Skin epidermis (tissue), 12 donors: ENCODE measurements around the gene WDR81.

Source experiments
- H3K27ac ChIP-seq, 21 experiments: fragments of 200-600 bp; sonication (generic) in 11 of 21; one replicate each; pipeline ENCODE4 v1.5.0; 2020; ENCODE audit warnings: mild to moderate bottlenecking in 3 of 21, inconsistent platforms in 2 of 21, moderate library complexity in 2 of 21
- H3K4me3 ChIP-seq, 7 experiments: fragments of 200-600 bp; sonication (generic) in 2 of 7; one replicate each; pipeline ENCODE4 v1.5.0; 2020; ENCODE audit warnings: inconsistent platforms in 2 of 7, mild to moderate bottlenecking in 2 of 7, moderate library complexity in 1 of 7

The WDR81 gene

GRCh38 chr17:1767358-1767757 lies 42.9 kb downstream of the WDR81 start:
- H3K4me3 ChIP-seq, result no peak overlapping the region
- peak overlapping the region in 9 of 21 experiments; percentile 14 to 91 (median 54) for H3K27ac ChIP-seq

DNA sequence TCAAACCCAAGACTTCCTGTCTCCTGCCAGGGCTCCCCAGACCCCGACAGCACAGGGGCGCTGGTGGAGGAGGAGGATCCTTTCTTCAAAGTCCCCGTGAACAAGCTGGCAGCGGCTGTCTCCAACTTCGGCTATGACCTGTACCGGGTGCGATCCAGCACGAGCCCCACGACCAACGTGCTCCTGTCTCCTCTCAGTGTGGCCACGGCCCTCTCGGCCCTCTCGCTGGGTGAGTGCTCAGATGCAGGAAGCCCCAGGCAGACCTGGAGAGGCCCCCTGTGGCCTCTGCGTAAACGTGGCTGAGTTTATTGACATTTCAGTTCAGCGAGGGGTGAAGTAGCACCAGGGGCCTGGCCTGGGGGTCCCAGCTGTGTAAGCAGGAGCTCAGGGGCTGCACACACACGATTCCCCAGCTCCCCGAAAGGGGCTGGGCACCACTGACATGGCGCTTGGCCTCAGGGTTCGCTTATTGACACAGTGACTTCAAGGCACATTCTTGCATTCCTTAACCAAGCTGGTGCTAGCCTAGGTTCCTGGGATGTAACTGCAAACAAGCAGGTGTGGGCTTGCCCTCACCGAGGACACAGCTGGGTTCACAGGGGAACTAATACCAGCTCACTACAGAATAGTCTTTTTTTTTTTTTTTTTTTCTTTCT lies 45.4 kb downstream of the WDR81 start:
- H3K27ac ChIP-seq, result peak overlapping the region in 18 of 21 experiments; percentile 13 to 82 (median 68)
- H3K4me3 ChIP-seq, result no peak overlapping the region

DNA sequence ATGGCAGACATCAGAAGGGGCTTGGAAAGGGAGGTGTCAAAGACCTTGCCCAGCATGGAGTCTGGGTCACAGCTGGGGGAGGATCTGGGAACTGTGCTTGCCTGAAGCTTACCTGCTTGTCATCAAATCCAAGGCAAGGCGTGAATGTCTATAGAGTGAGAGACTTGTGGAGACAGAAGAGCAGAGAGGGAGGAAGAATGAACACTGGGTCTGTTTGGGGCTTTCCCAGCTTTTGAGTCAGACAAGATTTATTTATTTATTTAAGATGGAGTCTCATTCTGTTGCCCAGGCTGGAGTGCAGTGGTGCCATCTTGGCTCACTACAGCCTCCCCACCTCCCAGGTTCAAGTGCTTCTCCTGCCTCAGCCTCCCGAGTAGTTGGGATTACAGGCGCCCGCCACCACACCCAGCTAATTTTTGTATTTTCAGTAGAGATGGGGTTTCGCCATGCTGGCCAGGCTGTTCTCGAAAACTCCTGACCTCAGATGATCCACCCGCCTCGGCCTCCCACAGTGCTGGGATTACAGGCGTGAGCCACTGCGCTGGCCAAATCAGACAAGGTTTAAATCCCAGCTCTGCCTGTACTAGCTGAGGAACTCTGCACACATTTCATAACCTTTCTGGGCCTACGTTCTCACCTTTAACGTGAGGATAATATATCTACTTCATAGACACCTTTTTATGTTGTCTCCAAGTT lies 48.6 kb downstream of the WDR81 start:
- Histone ChIP-seq H3K27ac (peak overlapping the region in 18 of 21 experiments; percentile 14 to 73 (median 52)), H3K4me3 (peak overlapping the region in 2 of 7 experiments; percentile 17)

DNA sequence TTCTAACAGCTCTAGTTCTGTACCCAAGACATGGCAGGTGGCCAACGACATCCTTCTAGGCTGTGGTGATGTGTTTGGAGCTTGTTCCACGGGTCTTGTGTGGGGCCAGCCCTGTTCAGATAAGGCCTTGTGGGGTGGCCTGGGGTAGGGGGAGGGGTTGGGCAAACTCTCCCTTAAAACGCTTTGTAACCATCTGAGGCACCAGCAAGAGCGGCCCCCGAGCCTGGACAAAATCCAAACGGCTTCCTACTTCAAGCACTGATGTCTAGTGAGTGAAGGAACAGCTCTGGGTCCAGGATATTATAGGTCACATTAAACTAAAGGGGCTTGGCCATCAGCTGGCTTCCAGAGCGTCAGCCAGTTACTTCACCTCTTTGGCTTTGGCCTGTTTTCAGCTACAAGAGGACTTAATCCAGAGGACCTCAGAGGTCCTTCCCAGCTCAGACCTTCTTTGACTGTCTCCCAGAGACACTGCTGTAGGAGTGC lies 49.2 kb downstream of the WDR81 start:
- no peak overlapping the region for H3K4me3 ChIP-seq
- peak overlapping the region in 16 of 21 experiments; percentile 5 to 73 (median 48) for H3K27ac ChIP-seq

GRCh38 chr17:1774390-1775176 lies 50.1 kb downstream of the WDR81 start:
- Histone ChIP-seq H3K4me3 (no peak overlapping the region), H3K27ac (peak overlapping the region in 8 of 21 experiments; percentile 3 to 73 (median 55))

DNA sequence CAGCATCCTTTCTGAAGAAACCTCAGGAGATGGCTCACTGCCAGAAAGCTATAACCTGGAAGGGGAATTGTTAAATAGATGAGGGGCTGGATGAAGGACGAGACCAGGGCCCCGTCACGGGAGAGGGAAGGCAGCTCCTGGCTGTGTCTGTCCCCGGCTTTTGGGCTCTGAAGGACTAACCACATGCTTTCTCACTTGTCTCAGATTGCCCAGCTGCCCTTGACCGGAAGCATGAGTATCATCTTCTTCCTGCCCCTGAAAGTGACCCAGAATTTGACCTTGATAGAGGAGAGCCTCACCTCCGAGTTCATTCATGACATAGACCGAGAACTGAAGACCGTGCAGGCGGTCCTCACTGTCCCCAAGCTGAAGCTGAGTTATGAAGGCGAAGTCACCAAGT lies 51.8 kb downstream of the WDR81 start:
- Histone ChIP-seq H3K4me3 (no peak overlapping the region), H3K27ac (peak overlapping the region in 2 of 21 experiments; percentile 13 to 28)

DNA sequence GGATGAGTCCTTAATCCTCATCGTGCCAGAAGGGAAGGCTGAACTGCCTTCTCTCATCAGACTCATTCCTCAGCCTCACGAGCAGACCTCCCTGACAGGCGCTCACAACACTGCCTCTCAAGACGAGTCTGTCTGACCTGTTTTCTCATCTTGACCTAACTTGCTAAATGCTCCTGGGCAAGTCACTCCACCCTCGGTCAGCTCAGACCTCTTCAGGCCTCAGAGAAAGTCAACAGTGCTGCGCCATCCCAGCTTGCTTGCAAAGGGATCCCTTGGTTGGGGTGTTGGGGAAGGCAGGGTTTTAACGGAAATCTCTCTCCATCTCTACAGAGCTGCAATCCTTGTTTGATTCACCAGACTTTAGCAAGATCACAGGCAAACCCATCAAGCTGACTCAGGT lies 52.4 kb downstream of the WDR81 start:
- Histone ChIP-seq H3K27ac (peak overlapping the region in 2 of 21 experiments; percentile 13 to 28), H3K4me3 (no peak overlapping the region)

- no peak overlapping the region for H3K4me3 ChIP-seq
Measured at GRCh38 chr17:1779571-1780131, 55.1 kb downstream of the WDR81 start.

DNA sequence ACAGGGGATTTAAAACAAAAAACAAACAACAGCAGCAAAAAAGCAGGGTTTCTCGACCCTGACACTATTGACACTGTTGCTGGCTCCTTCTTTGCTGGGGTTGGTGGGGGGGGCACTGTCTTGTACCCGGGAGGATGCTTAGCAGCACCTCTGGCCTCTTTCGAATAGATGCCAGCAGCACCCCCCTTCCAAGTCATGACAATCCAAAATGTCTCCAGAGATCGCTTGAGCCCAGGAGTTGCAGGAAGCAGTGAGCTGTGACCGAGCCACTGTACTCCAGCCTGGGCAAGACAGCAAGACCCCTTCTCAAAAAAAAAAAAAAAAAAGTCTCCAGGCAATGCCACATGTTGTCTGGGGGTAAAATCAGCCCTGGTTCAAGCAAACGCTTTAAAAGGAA lies 57.7 kb downstream of the WDR81 start:
- peak overlapping the region in 20 of 21 experiments; percentile 9 to 98 (median 88) for H3K27ac ChIP-seq
- no peak overlapping the region for H3K4me3 ChIP-seq

More at GRCh38 chr17:1779571-1780131, 55.1 kb downstream of the WDR81 start:
- H3K27ac ChIP-seq, result peak overlapping the region in 17 of 21 experiments; percentile 33 to 98 (median 74)

DNA sequence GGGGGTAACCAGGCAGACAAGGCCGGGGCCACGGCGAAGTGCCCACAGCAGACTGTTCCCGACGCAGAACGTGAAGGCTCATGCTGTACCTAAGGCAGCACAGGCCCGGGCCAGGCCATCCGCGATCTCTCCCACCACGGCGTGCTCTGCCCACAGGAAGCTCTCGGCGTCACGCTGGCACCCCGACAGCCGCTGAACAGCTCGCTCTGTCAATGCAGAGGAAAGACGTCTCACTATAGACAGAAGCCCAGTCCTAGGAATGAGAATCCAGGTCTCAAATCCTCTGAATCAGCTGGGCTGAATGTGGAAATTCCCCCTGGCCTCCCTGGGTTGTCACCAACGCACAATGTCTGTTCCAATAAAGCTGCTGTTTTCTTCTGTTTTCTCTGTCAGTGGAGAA lies 58.8 kb downstream of the WDR81 start:
- Histone ChIP-seq H3K27ac (peak overlapping the region; percentile 39 to 98 (median 88)), H3K4me3 (no peak overlapping the region)

DNA sequence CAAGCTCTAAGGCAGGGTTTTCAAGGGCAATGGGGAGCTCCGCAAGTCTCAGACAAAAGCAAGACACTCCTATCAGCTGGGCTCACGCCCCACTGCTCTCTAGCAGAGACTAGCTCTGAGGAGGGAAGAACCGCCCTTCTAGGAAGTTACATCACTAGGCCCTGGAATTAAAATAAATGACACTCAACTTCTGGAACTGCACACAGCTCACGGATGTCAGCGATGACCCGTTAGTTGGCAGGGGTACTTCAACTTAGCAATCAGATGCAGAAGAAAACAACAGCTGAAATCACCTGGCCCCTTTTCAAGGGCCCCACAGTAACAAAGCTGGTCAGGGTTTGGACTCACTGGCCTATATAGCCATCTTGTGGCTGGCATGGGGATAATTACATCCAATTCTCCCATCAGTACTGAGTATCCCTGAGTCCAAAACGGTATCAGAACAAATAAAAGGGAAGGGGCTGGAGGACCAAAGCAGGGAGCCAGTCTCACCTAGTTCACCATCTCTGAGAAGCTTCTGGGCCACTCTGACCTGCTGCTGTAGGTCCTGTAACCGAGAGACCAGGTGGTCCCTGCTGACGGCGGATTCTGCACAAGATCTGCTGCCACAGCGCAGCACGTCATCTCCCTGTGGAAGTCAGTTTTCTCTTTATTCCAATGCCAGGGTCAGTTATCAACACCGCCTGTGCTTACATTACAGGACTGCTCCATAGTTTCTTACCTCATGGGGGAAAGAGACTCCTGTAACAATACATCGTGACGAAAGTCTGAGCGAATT lies 59.5 kb downstream of the WDR81 start:
- Histone ChIP-seq H3K27ac (peak overlapping the region; percentile 39 to 98 (median 88)), H3K4me3 (no peak overlapping the region)

DNA sequence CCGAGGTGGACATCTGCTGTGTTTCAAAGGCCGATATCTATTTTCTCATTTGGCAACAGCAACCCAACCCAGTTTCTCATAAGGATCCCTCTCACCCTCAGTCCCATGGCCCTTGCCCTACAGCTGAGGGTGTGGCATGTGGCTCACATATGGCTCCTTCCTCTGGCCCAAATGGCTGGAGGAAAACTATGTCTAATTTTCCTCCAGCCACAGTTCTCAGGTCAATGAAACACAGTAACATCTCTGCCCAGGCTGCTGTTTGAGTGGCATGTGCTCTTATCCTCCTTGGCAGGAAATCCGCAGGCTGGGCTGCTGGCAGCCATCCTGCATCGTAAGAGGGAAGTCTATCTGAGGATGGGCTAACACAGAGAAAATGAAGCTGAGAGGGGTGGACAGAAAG lies 61.4 kb downstream of the WDR81 start:
- Histone ChIP-seq H3K27ac (peak overlapping the region in 12 of 21 experiments; percentile 13 to 80 (median 74)), H3K4me3 (no peak overlapping the region)

- Histone ChIP-seq H3K27ac (peak overlapping the region in 15 of 21 experiments; percentile 13 to 80 (median 71)), H3K4me3 (no peak overlapping the region)
Measured at GRCh38 chr17:1786708-1787107, 62.2 kb downstream of the WDR81 start.

DNA sequence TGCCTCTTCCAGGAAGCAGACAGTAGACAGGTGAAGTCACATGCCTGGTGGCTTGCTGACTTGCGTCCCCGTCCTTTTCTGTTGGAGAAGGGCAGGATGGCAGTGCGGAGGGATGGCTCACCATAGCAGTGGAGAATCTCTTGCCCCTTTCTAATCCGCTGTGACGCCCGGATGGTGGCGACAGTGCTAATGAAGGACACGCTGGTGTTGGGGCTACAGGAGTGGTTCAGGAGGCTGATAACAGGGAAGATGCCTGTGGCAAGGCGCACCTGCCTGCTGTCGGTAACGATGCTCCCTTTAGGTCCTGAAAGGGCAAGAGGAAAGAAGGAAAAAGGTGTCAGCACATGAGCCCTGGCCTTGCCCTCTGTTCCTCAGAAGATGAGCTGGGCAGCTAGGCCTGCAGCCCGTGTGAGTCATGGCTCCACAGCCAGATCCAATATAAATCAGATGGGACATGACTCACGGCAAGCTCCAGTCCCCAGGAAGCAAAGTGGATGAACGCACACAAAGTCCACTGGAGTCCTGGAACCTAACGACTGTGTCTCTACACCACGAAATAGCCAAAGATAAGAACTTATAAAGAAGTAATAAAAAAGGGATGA lies 62.9 kb downstream of the WDR81 start:
- Histone ChIP-seq H3K4me3 (no peak overlapping the region), H3K27ac (peak overlapping the region in 18 of 21 experiments; percentile 13 to 80 (median 70))
